PC-9 (cell line): ENCODE measurements around the gene CRYGD. TPM values are rescaled to one million over a fixed set of nuclear protein-coding genes. Genes with fewer than 3 reads are reported as not detected.

Source experiments
- BruUV-seq: library from RNA; stranded (reverse); fragments of 400-500 nt; replicated peaks from 2 replicates; lab custom pipeline; 2021; lab: Mats Ljungman, UMichigan
- CTCF ChIA-PET: fragments of 300-600 bp; sonication (Branson Sonifier 250); formaldehyde crosslinking; loops from one replicate; lab custom pipeline; 2022; ENCODE audit warnings: antibody characterized with exemption; lab: Charles Lee
- POLR2A ChIA-PET: fragments of 300-600 bp; sonication (Branson Sonifier 250); formaldehyde crosslinking; loops from one replicate; lab custom pipeline; 2022; ENCODE audit warnings: antibody characterized with exemption; ENCODE audit not compliant: unreplicated experiment; lab: Charles Lee
- DNase-seq, 2 experiments: peaks; one replicate each; pipeline versions ENCODE4 v3.0.0 to v3.0.0-alpha.2; 2015 to 2022; ENCODE audit warnings: mixed read lengths in 1 of 2
- H2AFZ ChIP-seq: fragments of 200-600 bp; sonication (generic); 2 replicates; pipeline ENCODE4 v1.8.1; 2017; ENCODE audit warnings: antibody characterized with exemption
- H3F3A ChIP-seq: fragments of 200-600 bp; sonication (generic); 2 replicates; pipeline ENCODE4 v1.8.1; 2017; ENCODE audit warnings: antibody characterized with exemption, mild to moderate bottlenecking, low read depth; ENCODE audit not compliant: insufficient read depth
- H3K27ac ChIP-seq: fragments of 200-600 bp; sonication (generic); 2 replicates; pipeline ENCODE4 v1.6.1; 2016; ENCODE audit warnings: mixed run types
- H3K27me3 ChIP-seq: fragments of 200-600 bp; sonication (generic); 2 replicates; pipeline ENCODE4 v1.6.1; 2016; ENCODE audit warnings: low read depth, mixed run types; ENCODE audit not compliant: insufficient read depth
- H3K36me3 ChIP-seq: fragments of 200-600 bp; sonication (generic); 2 replicates; pipeline ENCODE4 v1.6.1; 2016; ENCODE audit warnings: low read depth, mixed run types
- H3K4me1 ChIP-seq: fragments of 200-600 bp; sonication (generic); replicated peaks from 2 replicates; pipeline ENCODE4 v1.6.1; 2016; ENCODE audit warnings: mixed run types; ENCODE audit not compliant: insufficient read depth
- H3K4me2 ChIP-seq: fragments of 200-600 bp; sonication (generic); 2 replicates; pipeline ENCODE4 v1.6.1; 2017; ENCODE audit warnings: mixed run types
- H3K4me3 ChIP-seq: fragments of 200-600 bp; sonication (generic); 2 replicates; pipeline ENCODE4 v1.6.1; 2016; ENCODE audit warnings: mixed run types
- H3K79me2 ChIP-seq: fragments of 200-600 bp; sonication (generic); 2 replicates; pipeline ENCODE4 v1.6.1; 2017; ENCODE audit warnings: low read depth, mixed run types
- H3K9me2 ChIP-seq: fragments of 200-600 bp; sonication (generic); 2 replicates; pipeline ENCODE4 v1.8.1; 2017; ENCODE audit warnings: mild to moderate bottlenecking; ENCODE audit not compliant: insufficient read depth
- H3K9me3 ChIP-seq: fragments of 200-600 bp; sonication (generic); 2 replicates; pipeline ENCODE4 v1.8.1; 2016; ENCODE audit warnings: low read depth; ENCODE audit not compliant: insufficient read depth
- H4K20me1 ChIP-seq: fragments of 200-600 bp; sonication (generic); 2 replicates; pipeline ENCODE4 v1.8.1; 2017; ENCODE audit not compliant: insufficient read depth
- EZH2 ChIP-seq: fragments of 200-600 bp; sonication (generic); IDR thresholded peaks from 2 replicates; pipeline ENCODE4 v1.8.0; 2017; ENCODE audit warnings: antibody characterized with exemption, low read depth
- intact Hi-C: fragments of 100-400 bp; cut with micrococcal nuclease; formaldehyde crosslinking; loops from one replicate; pipeline ENCODE4 v1.10.0; 2022; ENCODE audit not compliant: unreplicated experiment
- total RNA-seq: library from RNA; stranded (reverse); gene quantifications from 2 replicates; pipeline ENCODE4 v1.2.3, GENCODE V29; 2021
- TF ChIP-seq, protein P1 (sequence below): fragments of 200-600 bp; sonication (generic); conservative IDR thresholded peaks from 2 replicates; pipeline ENCODE4 v1.6.1; 2017; ENCODE audit warnings: mixed run types, antibody characterized with exemption, mild to moderate bottlenecking, moderate library complexity

The CRYGD gene
- total RNA-seq, 1 experiment from 2014 or later, result not detected

DNA sequence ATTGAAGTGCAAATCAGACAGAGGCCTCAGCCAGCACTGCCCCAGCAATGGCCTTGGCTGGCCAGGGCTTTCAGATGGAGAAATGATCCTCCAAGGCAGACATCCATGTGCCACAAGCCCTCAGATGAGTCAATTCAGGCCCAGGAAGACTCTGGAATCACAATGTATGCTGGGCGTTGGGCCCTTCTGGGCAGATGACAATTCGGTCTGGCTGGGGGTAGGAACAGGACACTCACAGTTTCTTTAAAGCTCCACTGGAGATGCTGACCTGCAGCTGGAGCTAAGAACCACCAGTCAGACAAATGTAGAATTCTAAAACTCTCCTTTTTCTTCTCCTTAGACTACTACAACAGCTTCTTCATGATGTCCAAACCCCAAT lies 12.4 kb upstream of the CRYGD start:
- no peaks in the 10 kb centered on the region for H3K27me3 ChIP-seq
- no peaks in the 10 kb centered on the region for H3K79me2 ChIP-seq
- no peak overlapping the region for H3K27ac ChIP-seq
- no TSS peak for BruUV-seq
- no peaks in the 10 kb centered on the region for H3K9me2 ChIP-seq
- ChIA-PET CTCF (no interaction called here), POLR2A (no interaction called here)
- no peak overlapping the region for H3K4me2 ChIP-seq
- intact Hi-C loops, result no loop called here
- no peaks in the 10 kb centered on the region for H3F3A ChIP-seq
- no peak for TF ChIP-seq EZH2
- TF ChIP-seq, protein P1, sequence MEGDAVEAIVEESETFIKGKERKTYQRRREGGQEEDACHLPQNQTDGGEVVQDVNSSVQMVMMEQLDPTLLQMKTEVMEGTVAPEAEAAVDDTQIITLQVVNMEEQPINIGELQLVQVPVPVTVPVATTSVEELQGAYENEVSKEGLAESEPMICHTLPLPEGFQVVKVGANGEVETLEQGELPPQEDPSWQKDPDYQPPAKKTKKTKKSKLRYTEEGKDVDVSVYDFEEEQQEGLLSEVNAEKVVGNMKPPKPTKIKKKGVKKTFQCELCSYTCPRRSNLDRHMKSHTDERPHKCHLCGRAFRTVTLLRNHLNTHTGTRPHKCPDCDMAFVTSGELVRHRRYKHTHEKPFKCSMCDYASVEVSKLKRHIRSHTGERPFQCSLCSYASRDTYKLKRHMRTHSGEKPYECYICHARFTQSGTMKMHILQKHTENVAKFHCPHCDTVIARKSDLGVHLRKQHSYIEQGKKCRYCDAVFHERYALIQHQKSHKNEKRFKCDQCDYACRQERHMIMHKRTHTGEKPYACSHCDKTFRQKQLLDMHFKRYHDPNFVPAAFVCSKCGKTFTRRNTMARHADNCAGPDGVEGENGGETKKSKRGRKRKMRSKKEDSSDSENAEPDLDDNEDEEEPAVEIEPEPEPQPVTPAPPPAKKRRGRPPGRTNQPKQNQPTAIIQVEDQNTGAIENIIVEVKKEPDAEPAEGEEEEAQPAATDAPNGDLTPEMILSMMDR, result no peak
- H3K4me3 ChIP-seq, result no peak overlapping the region
- no peaks in the 10 kb centered on the region for H4K20me1 ChIP-seq
- H3K4me1 ChIP-seq, result no peaks in the 10 kb centered on the region
- no peaks in the 10 kb centered on the region for H3K9me3 ChIP-seq
- no peaks in the 10 kb centered on the region for H3K36me3 ChIP-seq
- no peak overlapping the region for H2AFZ ChIP-seq
- DNase-seq, result no peak

DNA sequence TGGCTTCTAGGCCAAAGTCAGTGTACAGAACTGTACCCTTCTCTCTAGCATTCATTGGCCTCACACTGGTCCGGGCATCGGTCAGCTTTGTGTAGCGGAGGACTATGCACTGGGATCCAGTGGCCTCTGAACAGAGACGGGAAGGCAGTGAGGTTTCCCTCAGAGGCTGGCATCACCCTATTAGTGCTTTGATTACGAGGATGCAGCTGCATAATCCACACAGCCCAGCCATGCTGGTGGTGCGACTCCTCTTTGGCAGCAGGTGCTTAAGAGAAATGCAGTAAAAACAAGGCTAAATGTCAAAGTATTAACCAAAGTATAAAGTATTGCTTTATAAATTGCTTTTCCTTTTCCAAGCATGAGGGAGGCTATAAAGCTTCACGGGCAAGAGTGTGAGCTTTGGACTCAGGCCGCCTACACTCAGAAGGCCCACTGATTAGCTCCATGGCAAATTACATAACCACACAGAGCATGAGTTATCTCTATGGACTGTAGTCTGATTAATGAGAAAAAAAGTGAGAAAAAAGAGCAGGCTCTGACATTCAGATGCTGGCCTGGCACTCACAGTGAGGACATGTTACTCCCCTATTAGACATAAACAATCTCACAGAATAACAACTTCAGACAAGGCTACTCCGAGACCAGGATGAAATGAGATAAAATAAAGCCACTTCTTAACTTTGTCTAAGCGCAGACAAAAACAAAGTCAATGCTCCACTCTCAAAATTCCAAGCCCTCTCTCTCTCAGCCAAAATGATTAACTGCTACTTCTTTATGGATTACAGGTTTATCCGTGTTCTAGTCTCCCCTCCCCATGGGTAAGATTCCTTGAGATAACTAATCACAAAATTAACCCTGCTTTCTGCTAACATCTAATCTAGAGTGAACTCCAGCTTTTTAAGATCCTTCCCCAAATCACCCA lies 11.7 kb upstream of the CRYGD start:
- POLR2A ChIA-PET, result no interaction called here
- no peaks in the 10 kb centered on the region for H3K27me3 ChIP-seq
- no peaks in the 10 kb centered on the region for H3K9me2 ChIP-seq
- no peak overlapping the region for H3K4me3 ChIP-seq
- no peak for DNase-seq
- CTCF ChIA-PET, result no interaction called here
- no TSS peak for BruUV-seq
- TF ChIP-seq EZH2, result no peak
- TF ChIP-seq, protein P1, result no peak
- H3F3A ChIP-seq, result no peaks in the 10 kb centered on the region
- no peak overlapping the region for H3K4me2 ChIP-seq
- no peak overlapping the region for H3K27ac ChIP-seq
- intact Hi-C loops, result no loop called here
- H3K9me3 ChIP-seq, result no peaks in the 10 kb centered on the region
- H4K20me1 ChIP-seq, result no peaks in the 10 kb centered on the region
- no peaks in the 10 kb centered on the region for H3K4me1 ChIP-seq
- no peaks in the 10 kb centered on the region for H3K36me3 ChIP-seq
- H2AFZ ChIP-seq, result no peak overlapping the region
- H3K79me2 ChIP-seq, result no peaks in the 10 kb centered on the region

DNA sequence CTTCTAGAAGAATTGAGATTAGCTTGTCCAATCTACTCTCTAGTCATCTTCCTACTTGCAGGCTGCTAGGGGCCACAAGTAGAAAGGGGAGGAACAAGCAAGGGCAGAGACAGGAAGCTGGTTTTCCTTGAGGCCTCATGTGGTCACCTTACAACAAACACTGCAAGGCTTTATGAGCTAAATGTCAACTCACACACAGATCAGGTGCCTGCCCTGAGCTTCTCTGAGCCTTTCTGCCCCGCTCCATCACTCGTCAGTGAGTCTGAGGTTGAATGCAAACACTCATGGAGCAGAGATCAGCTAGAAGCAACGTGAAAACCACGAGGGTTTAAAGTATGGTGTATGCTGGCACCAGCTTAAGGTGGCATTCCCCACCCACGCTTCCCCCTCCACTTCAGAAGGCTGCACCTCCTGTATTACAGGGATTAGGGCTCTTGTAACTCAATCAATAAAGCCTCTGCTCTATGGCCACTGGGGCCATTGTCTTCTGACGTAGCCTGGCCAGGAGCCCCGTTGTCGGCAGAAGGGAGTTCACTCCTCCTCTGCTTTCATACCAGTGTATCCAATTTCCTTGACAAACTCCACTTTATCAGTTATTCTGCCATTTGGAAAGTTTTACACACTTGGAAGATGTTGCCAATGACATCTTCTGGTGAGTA lies 10.7 kb upstream of the CRYGD start:
- H3K4me1 ChIP-seq, result no peaks in the 10 kb centered on the region; the same call in 1 of the 2 replicates
- no peak overlapping the region for H2AFZ ChIP-seq
- H4K20me1 ChIP-seq, result no peaks in the 10 kb centered on the region

More for the DNA sequence above, 10.7 kb upstream of the CRYGD start:
- Histone ChIP-seq H3K9me3 (no peaks in the 10 kb centered on the region), H3K36me3 (no peaks in the 10 kb centered on the region), H3F3A (no peaks in the 10 kb centered on the region), H3K4me3 (no peak overlapping the region), H3K27me3 (no peaks in the 10 kb centered on the region), H3K79me2 (no peaks in the 10 kb centered on the region), H3K27ac (no peak overlapping the region), H3K9me2 (no peaks in the 10 kb centered on the region), H3K4me2 (no peak overlapping the region)
- ChIA-PET POLR2A (interaction anchor here (0.6 kb wide), 1 partner anchor 20 kb away, joined by 4 read pairs; no protein-coding TSS in a partner anchor), CTCF (no interaction called here)
- no peak for TF ChIP-seq EZH2
- TF ChIP-seq, protein P1, result no peak
- DNase-seq, result no peak
- no TSS peak for BruUV-seq
- intact Hi-C loops, result no loop called here
